ENCODE data around the gene CNPY1.

Gene CNPY1

GRCh38 chr7:155541986-155542675, 4.2 kb downstream of the CNPY1 start:
- TF ChIP-seq CTCF (IDR thresholded peaks at IDR 0.05; ENCODE audit: low read depth, low read length): no peak
- H3K4me3 ChIP-seq (ENCODE audit: low read depth, low read length): no peak overlapping the region

GRCh38 chr7:155540553-155540952, 5.8 kb downstream of the CNPY1 start:
- no peak overlapping the region for H3K4me3 ChIP-seq (ENCODE audit: low read depth, low read length)
- TF ChIP-seq CTCF (IDR thresholded peaks at IDR 0.05; ENCODE audit: low read depth, low read length): no peak

GRCh38 chr7:155538293-155538692, 8.1 kb downstream of the CNPY1 start:
- TF ChIP-seq CTCF (IDR thresholded peaks at IDR 0.05; ENCODE audit: low read depth, low read length): no peak
- no peak overlapping the region for H3K4me3 ChIP-seq (ENCODE audit: low read depth, low read length)

GRCh38 chr7:155536451-155536850, 9.9 kb downstream of the CNPY1 start:
- no peak for TF ChIP-seq CTCF (IDR thresholded peaks at IDR 0.05; ENCODE audit: low read depth, low read length)
- no peak overlapping the region for H3K4me3 ChIP-seq (ENCODE audit: low read depth, low read length)

GRCh38 chr7:155534691-155535090, 11.7 kb downstream of the CNPY1 start:
- H3K4me3 ChIP-seq (ENCODE audit: low read depth, low read length): no peak overlapping the region
- no peak for TF ChIP-seq CTCF (IDR thresholded peaks at IDR 0.05; ENCODE audit: low read depth, low read length)

- TF ChIP-seq CTCF (IDR thresholded peaks at IDR 0.05; ENCODE audit: low read depth, low read length): peak; percentile 52
- H3K4me3 ChIP-seq (ENCODE audit: low read depth, low read length): no peak overlapping the region
Observed at GRCh38 chr7:155533827-155534690, 12.3 kb downstream of the CNPY1 start.
